Left renal cortex interstitium (tissue), 4 donors: ENCODE measurements around the gene DHTKD1. TPM values are rescaled to one million over a fixed set of nuclear protein-coding genes. Genes with fewer than 3 reads are reported as not detected.
A peak's percentile ranks its signal among the peaks of the same experiment; 100 is the strongest.

Source experiments
- DNase-seq, 4 donors: peaks; one replicate each; pipeline ENCODE4 v3.0.0-alpha.2; 2013; ENCODE audit warnings: low read depth in 4 of 4, low spot score in 2 of 4, missing footprints in 1 of 4
- polyA plus RNA-seq, 4 donors: library from polyadenylated mRNA; unstranded; fragments of 120-200 nt; gene quantifications; one replicate each; pipeline ENCODE4 v1.2.1, GENCODE V29; 2013; ENCODE audit not compliant: insufficient read length in 4 of 4

Gene DHTKD1
- 10 to 100 TPM; 26.9 to 36.1 (median 32.4) TPM for polyA plus RNA-seq

GRCh38 chr10:12068449-12069269 is at the start of gene DHTKD1:
Gene DHTKD1 (plus strand): TSS chr10:12068954. CDS start chr10:12069034, 80 bp downstream.
- DNase-seq = peak; percentile 86 to 96 (median 92)

- peak in 2 of 4 donors; percentile 11 to 15 for DNase-seq
Observed at GRCh38 chr10:12019283-12019971, 49.3 kb upstream of the DHTKD1 start.

- DNase-seq = no peak
Observed at GRCh38 chr10:12020574-12020973, 48.2 kb upstream of the DHTKD1 start.

- no peak for DNase-seq
Observed at GRCh38 chr10:12022580-12023257, 46.0 kb upstream of the DHTKD1 start.

- no peak for DNase-seq
Observed at GRCh38 chr10:12025591-12025990, 43.2 kb upstream of the DHTKD1 start.

GRCh38 chr10:12027539-12027938 is 41.2 kb upstream of the DHTKD1 start:
- DNase-seq = no peak

GRCh38 chr10:12031404-12031803 is 37.4 kb upstream of the DHTKD1 start:
- DNase-seq = no peak

GRCh38 chr10:12036073-12036655 is 32.6 kb upstream of the DHTKD1 start:
- no peak for DNase-seq

GRCh38 chr10:12041766-12042408 is 26.9 kb upstream of the DHTKD1 start:
- no peak for DNase-seq

GRCh38 chr10:12042409-12042796 is 26.4 kb upstream of the DHTKD1 start:
- DNase-seq = no peak

- peak; percentile 93 to 97 (median 96) for DNase-seq
Observed at GRCh38 chr10:12042797-12043651, 25.7 kb upstream of the DHTKD1 start, which contains the start of gene UPF2. Gene UPF2 (minus strand): TSS chr10:12042809. CDS start chr10:12035423, 7,386 bp downstream.

GRCh38 chr10:12045596-12045995 is 23.2 kb upstream of the DHTKD1 start:
- no peak for DNase-seq

GRCh38 chr10:12048547-12048946 is 20.2 kb upstream of the DHTKD1 start:
- no peak for DNase-seq

- DNase-seq = no peak
Observed at GRCh38 chr10:12050528-12050927, 18.2 kb upstream of the DHTKD1 start.

GRCh38 chr10:12051241-12051640 is 17.5 kb upstream of the DHTKD1 start:
- no peak for DNase-seq

GRCh38 chr10:12055732-12056131 is 13.0 kb upstream of the DHTKD1 start:
- no peak for DNase-seq

GRCh38 chr10:12056748-12057147 is 12.0 kb upstream of the DHTKD1 start:
- DNase-seq = no peak

GRCh38 chr10:12061124-12061523 is 7.6 kb upstream of the DHTKD1 start:
- no peak for DNase-seq

GRCh38 chr10:12062754-12063482 is 5.8 kb upstream of the DHTKD1 start:
- DNase-seq = no peak
